GM13977 (cell line): ENCODE measurements around the gene UTP20.
"Not testable (repeated sequence)": the region's sequence is repeated elsewhere in the genome, so short reads cannot be mapped to it uniquely, and the experiment has no call there.

Experiments
- DNase-seq: peaks from one replicate; pipeline ENCODE4 v3.0.0; 2012; ENCODE audit warnings: low spot score
- in situ Hi-C: fragments of 300-500 bp; cut with MboI; formaldehyde crosslinking; loops from one replicate; pipeline ENCODE4 v1.12.0; 2022; ENCODE audit warnings: low sequenced_read_pairs, low pct_unique_long_range_greater_than_20kb, mixed read lengths, inconsistent platforms; ENCODE audit not compliant: unreplicated experiment
- TF ChIP-seq, protein P1 (sequence below): IDR thresholded peaks from 2 replicates; pipeline ENCODE4 v1.5.1; 2012; ENCODE audit warnings: mild to moderate bottlenecking, control low read depth; ENCODE audit not compliant: insufficient read depth; ENCODE audit errors: extremely low read depth, missing control alignments

The UTP20 gene

DNA sequence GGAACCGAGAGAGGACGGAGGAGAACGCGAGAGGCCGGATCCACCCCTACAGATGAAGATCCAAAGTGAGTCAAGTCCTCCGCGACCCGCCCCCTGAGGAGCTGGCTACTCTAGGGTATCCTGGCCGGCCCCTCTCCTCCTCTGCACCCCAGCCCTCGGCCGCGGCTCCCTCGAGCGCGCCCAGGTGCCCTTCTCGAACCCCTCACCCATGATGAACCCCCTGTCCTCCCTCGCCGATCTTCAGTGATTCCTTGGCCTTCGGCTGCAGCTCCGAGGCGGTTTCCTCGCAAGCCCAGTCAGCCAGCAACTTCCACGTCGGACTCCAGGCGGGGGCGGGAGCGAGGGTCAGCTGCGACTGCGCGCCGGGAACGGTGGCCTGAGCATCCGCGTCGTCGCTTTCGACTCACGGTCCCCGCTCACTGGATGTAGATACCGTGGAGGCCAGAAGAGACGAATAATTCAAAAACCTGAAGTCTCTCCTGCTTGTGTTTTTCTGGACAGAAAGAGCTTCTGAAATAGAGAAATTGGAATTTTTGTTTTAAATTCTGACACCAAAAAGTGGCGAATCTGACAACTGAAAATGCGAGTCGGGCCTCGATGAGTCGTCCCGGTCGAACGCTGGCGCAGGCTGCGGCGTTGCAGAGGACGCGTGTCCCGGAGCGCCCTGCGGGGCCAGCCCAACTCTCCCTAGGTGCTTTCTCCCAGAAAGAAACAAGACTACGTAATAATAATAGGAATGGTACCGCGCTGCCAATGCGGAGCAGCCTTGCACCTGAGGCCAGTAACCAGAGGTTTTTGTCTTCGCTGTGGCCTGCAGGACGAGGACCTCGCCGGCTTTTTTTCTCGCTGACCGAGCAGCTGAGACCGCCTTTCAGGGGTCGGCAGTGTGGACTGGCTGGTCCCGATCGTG lies 127.8 kb downstream of the UTP20 start, which contains the start of gene ARL1:
TSS of gene ARL1 (minus strand) at position 337 of the 910 bp plus-strand sequence. CDS start at position 210, 127 bp downstream.
- in situ Hi-C loops = no loop called here
- DNase-seq = peak; percentile 79
- TF ChIP-seq, protein P1, sequence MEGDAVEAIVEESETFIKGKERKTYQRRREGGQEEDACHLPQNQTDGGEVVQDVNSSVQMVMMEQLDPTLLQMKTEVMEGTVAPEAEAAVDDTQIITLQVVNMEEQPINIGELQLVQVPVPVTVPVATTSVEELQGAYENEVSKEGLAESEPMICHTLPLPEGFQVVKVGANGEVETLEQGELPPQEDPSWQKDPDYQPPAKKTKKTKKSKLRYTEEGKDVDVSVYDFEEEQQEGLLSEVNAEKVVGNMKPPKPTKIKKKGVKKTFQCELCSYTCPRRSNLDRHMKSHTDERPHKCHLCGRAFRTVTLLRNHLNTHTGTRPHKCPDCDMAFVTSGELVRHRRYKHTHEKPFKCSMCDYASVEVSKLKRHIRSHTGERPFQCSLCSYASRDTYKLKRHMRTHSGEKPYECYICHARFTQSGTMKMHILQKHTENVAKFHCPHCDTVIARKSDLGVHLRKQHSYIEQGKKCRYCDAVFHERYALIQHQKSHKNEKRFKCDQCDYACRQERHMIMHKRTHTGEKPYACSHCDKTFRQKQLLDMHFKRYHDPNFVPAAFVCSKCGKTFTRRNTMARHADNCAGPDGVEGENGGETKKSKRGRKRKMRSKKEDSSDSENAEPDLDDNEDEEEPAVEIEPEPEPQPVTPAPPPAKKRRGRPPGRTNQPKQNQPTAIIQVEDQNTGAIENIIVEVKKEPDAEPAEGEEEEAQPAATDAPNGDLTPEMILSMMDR = no peak

DNA sequence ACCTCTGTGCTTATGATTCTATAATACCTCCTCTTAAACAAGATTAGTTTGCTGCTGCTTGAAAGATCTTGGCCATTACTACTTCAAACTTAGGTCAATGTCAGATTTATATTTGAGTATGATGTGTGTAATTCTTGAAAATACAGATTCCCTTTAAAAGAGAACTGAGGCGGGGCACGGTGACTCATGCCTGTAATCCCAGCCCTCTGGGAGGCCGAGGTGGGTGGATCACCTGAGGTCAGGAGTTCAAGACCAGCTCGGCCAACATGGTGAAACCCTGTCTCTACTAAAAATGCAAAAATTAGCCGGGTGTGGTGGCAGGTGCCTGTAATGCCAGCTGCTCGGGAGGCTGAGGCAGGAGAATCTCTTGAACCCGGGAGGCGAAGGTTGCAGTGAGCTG lies 130.3 kb downstream of the UTP20 start:
- in situ Hi-C loops = loop anchor here (10.0 kb wide), 2 partner anchors 355 to 425 kb away; partner anchors contain the start of gene GNPTAB
- not testable (repeated sequence) for DNase-seq

DNA sequence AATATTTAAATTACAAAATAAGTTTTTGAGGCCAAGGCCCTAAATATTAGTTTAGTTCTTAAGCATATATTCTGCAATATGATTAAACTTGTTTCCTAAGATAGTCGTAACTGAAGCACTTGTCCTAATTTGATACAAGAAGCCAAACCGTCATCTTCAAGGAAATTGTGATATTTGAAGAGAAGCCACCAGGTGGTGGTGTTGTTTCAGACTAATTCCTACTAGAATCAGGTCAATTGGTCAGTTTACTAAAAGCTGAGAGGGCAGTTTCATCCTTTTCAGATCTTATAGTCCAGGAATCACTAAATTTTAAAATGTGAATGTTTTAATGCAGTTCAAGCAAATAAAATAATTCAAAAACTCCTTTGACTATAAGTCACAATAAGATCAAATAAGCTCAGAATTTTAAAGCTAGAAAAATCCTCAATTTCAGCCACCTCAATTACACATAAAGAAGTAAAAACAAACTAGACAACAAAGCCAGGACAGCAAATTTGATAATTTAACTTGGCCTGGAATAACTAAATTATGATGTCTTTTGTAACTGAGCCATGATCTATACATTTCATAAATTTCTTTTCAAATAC lies 134.7 kb downstream of the UTP20 start:
- in situ Hi-C loops = loop anchor here (10.0 kb wide), 2 partner anchors 350 to 420 kb away; partner anchors contain the start of gene GNPTAB
- TF ChIP-seq, protein P1 = peak; percentile 60
- peak; percentile 53 for DNase-seq

DNA sequence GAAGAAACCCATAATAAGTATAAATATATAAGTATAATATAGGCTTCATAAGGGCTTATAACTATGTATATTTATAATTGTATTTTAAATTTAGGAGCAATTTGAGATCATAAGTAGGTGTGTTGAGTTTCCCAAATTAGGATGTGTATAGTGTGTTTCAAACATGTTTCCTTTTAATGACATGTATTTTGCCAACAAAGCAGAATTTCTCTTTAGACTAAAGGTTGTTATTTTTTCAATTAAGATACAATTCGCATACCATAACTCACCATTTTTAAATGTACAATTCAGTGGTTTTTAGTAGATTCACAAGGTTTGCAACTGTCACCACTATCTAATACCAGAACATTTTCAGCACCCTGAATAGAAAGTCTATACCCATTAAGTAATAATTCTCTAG lies 135.3 kb downstream of the UTP20 start:
- TF ChIP-seq, protein P1 = no peak
- no peak for DNase-seq
- in situ Hi-C loops = loop anchor here (10.0 kb wide), 2 partner anchors 350 to 420 kb away; partner anchors contain the start of gene GNPTAB

DNA sequence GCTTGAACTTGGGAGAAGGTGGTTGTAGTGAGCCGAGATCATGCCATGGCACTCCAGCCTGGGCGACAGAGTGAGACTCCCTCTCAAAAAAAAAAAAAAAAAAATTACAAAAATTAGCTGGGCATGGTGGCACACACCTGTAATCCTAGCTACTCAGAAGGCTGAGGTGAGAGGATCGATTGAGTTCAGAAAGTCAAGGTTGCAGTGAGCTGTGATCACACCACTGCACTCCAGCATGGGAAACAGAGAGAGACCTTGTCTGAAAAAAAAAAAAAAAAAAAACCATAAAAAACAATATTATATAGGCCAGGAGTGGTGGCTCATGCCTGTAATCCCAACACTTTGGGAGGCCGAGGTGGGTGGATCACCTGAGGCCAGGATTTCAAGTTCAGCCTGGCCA lies 142.2 kb downstream of the UTP20 start:
- in situ Hi-C loops, DNase-seq: not testable (repeated sequence)

DNA sequence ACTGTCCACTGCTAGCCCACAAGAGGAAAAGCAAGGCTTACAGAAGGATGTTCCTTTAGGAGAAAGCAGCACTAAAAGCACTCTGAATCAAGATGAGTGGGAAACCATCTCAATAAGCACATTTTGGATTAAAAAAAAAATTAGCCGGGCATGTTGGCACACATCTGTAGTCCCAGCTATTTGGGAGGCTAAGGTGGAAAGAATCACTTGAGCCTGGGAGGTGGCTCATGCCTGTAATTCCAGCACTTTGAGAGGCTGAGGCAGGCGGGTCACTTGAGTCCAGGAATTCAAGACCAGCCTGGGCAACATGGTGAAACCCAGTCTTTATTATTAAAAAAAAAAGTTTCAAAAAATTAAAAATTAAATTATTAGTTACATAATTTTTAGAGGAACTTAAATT lies 144.7 kb downstream of the UTP20 start:
- TF ChIP-seq, protein P1 = no peak
- DNase-seq = no peak
- in situ Hi-C loops = no loop called here

DNA sequence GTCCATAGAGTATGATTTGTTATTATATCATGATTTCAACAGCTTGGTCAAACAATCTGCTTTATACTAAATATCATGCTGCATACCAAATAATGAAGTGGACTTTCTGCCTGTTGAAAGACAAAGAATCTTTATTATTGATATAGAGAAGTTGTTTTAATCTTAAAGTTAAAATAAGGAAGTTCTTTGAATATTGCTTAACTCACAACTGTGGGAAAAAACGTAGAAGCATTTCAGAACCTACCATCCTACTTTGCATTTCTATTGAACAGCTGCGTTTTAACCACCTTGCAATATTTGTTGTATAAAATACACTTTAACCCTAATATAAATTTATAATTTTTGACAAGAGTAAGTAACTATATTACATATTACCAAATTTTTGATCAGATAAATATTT lies 150.6 kb downstream of the UTP20 start:
- TF ChIP-seq, protein P1 = no peak
- DNase-seq = no peak
- in situ Hi-C loops = no loop called here
